GM19025 (cell line): ENCODE results near the gene IRF7.
"Not testable (repeated sequence)": the region's sequence is repeated elsewhere in the genome, so short reads cannot be mapped to it uniquely, and the experiment has no call there.

ENCODE experiments used
- ATAC-seq: cut with Tn5 transposase; IDR thresholded peaks from one replicate; pipeline ENCODE4 v1.9.1; 2021; ENCODE audit warnings: mild to moderate bottlenecking, low read depth, moderate library complexity; ENCODE audit not compliant: unreplicated experiment

IRF7 gene

DNA sequence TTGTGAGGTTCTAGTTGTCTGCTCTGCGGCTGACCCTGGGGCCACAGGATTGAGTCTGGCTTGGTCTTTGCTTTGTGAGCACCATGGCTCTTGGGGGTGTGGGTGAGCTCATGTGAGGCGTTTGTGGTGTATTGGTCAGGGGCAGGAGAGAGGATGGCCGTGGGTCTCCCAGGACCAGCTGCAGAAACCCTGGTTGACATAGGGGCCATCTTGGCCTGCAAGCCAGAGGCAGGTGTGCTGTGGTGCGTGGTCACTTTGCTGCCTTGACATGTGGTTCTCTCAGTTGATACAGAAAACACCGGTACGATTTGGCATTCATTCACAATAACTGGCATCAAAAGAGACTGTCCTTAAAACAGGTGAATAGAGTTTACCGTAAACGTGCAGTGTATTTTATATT lies 28.2 kb downstream of the IRF7 start:
- ATAC-seq: no peak

DNA sequence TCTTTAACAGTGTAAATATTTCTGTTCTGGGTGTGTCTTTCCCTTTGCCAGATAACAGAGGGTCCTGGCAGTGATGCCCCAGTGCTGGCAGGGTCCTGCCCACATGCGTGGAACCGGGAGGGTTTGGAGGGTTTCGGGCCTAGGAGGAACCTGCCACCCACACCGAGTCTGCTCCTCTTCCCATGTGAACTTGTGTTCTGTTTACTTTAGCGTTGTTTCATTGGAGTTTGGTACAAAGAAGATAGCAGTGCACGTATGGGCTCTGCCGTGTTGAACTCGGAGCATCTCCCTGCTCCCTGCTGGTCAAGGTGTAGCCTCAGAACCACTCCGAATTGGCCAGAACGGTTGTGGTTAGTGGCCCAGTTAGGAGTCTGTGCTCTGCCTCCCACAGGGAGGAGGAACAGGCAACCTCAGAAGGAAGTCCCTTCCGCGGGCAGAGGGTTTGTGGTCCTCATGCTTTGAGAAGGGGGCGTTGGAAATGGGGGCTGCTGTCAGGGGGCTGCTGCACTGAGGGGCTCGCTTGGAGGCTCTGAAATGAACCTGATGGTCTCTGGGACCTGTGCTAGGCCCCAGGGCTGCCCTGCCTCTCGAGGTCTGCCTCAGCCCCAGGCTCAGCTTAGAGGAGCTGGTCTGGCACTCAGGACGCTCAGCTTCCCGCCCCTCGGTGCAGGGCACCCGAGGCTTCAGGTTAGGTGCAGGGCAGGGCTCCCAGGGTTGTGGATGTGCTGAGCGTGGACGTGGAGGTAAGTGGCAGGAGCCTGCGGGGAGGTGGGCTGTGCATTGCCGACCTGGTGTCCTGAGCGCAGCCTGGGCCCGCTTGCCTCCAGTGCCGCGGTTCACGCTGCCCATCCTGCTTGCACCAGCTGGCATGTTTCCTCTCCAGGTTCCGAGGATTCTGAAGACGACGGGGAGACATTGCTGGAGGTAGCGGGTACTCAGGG lies 29.1 kb downstream of the IRF7 start:
- ATAC-seq: no peak

- ATAC-seq: no peak
Observed at GRCh38 chr11:584287-584686, 31.5 kb downstream of the IRF7 start.

DNA sequence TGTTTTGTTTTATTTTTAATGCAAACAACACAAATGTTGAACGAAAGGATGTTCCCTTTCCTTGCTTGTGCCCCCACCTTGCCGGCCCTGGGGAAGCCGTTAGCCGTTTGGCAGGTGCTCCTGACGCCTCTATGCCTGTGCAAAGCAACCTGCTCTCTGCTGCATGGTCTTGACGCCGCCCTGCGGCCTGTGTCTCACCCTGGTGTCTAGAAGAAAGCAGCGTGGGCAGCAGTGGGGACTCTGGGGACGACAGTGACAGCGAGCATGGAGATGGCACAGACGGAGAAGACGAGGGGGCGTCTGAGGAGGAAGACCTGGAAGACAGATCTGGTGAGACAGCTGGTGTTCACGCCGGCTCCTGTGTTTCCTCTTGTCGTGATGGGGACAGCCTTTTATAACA lies 34.0 kb downstream of the IRF7 start:
- ATAC-seq: no peak

DNA sequence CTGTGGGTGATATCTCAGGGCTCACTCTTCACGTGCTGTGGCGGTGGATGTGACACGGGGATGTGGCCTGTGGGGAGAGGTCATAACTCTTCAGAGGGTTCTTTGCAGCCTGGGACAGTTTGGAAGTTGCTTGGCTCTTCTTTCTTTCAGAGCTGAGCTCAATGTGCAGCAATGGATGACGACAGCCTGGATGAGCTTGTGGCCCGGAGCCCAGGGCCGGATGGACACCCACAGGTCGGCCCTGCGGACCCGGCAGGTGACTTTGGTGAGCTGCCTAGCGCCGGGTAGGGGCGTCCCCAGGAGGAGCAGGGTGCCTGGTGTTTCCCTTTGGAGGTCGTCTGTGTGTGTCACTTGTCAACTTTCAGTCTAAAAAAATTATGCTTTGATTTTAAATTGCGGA lies 34.4 kb downstream of the IRF7 start:
- ATAC-seq: no peak

DNA sequence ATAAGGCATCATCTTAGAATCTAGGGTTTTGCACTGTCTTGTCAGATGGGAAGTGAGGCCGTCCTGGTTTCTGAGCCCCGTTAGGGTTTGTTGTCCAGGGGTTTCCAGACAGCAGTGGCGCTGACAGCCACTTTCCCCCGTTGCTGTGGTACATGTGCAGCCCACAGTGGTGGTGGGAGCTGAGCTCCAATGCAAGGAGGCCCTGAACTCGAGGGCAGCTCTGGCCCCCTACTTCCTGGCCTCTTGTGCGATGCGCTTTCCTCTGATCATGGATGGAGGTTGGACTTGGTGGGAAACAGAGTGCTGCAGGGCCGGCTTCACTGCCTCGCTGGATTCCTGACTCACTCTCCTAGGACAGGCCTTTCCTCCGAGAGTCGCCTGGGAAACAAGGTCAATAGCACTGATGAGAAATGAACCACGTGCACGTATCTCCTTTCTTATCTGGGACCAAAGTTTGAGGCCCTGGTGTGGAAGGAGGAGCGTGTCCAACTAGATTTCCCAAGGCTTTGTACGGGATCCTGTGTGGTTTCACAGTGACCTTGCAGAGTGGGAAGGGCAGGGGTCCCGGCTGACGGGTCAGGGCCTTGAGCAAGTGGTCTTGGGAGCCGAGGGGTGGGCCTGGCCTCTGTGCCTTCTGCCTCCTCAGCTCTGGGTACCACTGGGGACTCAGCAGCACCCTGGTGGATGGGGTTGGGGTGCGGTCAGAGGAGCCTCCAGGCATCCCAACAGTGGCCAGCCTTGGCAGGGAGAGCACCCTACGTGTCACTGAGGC lies 35.7 kb downstream of the IRF7 start:
- ATAC-seq: no peak

- no peak for ATAC-seq
Observed at GRCh38 chr11:578276-579035, 37.3 kb downstream of the IRF7 start.

DNA sequence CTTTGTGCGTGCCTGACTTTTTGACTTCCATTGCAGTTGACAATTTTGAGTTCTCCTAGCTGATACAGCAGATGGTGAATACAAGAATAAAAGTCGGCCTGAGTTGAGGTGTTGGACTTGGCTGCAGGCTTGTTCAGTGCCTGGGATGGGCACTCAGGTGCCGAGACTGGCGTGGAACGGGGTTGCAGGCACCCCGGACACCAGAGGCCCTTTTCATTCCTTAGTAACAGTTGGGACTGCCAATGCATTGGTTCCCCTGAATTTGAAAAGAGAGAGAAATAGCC lies 38.2 kb downstream of the IRF7 start:
- no peak for ATAC-seq

- no peak for ATAC-seq
Observed at GRCh38 chr11:576811-577610, 38.7 kb downstream of the IRF7 start.

DNA sequence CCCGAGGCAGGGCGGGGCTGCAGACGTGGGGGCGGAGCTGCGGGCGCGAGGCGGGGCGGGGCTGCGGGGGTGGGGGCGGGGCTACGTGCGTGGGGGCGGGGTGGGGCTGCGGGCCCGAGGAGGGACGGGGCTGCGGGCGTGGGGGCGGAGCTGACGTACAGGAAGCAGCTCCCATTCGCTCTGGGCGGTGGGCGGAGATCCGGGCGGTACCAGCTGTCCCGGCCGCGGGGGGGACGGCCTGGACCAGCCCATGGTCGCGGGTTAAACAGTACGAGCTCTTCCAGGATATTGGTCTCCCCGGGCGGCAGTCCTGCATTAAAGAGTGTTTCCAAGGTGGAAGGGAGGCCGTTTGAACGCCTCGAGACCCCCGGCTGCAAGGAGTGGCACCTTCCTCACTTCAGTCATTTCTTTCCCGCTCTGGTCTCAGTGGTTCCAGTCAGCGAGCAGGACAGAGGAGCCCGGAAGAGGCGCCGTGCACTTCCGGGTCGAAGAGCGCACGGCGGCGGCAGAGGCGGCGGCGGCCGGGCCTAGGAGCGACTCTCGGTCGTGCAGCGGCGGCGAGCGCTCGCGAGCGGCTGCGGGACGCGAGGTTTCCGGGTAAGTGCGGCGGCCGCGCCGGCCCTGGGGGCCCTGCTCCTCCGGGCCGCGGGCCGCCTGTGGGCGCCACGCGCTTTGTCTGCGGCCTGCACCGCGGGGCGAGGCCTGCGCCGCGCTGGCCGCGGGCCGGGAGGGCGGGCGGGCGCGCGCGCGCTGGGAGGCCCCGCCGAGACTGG lies 39.6 kb downstream of the IRF7 start, which contains the start of gene PHRF1:
Gene PHRF1 (plus strand): TSS at position 475 of the 773 bp plus-strand sequence. CDS start 5,043 bp downstream, outside the sequence.
- peak; percentile 82 for ATAC-seq

DNA sequence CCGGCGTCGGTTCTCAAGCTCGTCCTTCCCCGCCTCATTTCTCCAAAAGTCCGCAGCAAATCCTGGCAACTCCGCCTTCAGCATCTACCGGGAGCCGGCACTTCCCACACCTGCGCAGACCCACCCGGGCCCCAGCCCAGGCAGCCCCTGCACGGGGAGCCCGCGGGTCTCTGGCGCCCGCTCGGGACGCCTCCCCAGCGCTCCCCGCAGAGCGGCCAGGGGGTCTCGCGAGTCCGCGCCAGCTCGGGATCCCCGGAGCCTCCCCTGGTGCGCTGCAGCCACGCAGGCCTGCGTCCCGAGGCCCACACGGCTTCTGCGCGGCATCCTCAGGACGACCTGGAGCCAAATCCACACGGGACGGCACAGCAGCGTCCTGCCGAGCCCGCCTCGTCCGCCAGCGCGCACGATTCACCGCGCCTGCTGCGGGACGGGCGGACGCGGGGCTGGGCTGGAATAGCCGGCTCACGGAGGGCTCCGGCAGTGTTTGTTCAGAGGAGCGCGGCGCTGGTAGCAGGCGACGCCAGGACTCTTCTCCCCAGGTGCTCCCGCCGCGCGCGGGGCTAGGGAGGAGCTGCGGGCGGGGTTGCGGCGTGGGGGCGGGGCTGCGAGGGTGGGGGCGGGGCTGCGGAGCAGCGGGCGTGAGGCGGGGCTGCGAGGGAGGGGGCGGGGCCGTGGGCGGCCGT lies 40.3 kb downstream of the IRF7 start:
- peak; percentile 27 for ATAC-seq

DNA sequence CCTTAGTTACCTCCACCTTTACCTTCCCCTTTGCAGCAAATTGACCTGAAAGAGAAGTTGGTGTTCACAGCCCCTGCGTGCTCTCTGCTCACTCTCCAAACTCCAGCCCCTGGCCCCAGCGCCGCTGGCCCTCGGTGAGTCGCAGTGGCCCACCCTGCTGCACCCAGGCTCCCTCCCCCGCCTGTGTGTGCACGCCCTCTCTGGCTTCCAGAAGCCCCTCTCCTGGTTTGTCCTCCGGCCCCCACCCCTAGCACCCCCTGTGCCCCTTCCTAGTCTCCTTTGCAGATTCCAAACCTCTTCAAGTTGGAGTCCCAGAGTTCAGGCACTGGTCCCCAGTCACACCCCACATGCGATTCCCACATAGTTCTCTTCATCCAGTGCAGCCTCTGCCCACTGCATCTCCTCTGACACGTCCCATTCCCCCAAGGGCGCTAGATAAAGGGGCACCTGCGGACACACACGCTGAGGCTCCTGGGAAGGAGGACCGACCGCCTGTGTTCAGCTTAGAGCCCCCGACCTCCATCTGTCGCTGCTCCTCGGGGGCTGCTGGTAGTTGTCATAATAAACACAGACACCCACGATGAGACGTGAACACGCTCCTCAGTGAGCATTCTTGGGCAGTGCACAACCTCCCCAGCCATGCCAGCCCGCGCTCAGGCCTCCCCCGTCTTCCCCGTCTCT lies 41.0 kb downstream of the IRF7 start:
- no peak for ATAC-seq

DNA sequence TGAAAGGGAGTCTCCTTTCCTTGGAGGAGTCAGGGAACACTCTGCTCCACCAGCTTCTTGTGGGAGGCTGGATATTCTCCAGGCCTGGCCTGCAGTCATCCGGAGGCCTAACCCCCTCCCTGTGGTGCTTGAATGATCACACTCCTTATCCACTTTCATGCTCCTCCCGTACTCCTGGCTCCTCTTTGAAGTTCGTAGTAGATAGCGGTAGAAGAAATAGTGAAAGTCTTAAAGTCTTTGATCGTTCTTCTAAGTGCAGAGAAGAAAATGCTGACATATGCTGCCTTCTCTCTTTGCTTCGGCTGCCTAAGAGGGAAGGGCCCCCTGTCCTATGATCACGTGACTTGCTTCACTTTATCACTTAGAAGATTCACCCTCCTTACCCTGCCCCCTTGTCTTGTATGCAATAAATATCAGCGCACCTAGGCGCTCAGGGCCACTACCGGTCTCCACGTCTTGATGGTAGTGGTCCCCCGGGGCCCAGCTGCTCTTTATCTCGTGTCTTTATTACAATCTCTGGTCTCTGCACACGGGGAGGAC lies 41.6 kb downstream of the IRF7 start:
- not testable (repeated sequence) for ATAC-seq

DNA sequence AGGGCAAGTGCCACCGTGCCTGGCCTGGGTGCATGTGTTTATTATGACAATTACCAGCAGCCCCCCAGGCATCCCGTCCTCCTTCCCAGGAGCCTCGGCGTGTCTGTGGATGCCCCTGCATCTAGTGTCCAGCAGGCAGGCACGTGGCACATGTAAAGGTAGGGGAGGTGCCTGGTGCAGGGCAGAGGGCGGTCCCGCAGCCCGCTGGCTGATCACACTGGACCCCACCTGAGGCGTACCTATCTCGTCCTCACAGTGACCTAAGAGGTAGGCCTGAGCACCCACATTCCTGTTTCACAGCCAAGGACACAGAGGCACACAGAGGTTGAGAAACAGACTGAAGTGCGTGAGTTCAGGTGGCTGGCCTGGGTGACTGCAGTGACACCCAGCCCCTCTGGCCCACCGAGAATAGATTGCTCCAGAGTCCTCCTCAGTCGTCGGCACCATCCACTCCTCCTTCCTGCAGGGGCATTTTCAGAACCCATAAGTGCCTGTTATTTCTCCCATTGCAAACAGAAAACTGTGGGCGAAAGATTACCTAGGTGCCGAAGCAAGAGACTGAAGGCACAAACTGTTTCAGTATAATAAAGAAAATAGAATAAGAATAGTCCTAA lies 42.5 kb downstream of the IRF7 start:
- ATAC-seq: no peak

DNA sequence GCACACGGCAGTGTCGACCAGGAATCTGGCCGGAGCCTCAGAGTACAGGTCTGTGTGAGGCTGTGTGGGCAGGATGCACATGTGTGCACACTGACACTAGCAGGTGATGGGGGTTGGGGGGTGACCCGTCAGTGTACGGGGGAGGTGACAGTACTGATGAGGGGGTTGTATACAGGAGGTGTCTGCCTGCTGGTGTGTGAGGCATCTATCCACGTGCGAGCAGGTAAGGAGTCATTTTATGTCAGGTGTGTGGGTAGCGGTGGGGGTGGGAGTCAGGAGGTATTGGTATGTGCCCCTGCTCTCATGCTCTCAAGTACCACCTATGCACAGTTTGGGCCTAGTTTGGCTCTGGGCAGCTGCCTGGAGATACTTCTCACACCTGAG lies 44.0 kb downstream of the IRF7 start:
- no peak for ATAC-seq

DNA sequence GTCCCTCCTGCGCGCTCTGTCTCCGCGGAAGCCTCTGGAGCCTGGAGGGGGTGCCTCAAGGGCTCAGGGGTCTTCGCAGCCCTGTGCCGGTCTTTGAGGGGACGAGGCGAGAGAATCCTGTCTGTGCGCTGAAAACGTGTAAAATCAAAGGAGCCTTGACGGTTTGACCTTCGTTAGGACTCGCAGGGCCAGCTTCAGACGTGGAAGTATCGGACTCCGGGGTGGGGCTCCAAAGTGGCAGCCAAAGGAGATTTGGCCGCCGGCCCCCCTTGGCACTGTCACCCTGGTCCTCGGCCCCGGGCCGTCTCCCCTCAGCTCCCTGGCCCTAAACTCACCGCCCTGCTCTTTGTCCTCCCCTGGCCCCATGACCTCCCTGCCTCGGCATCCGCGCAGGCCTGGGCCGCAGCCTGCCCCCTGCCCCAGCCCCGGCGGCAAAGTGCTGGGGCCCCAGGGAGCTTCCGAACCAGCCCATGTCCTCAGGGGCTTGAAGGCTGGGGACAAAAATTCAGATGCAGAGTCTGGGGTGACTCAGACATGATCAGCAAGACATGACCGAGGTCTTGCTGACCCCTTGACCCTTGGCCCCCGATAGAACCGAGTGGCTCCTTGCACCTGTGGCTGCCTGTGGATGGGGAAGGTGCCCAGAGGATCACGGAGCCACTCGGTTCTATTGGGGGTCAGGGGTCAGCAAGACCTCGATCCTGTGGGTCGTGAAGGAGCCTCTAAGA lies 46.4 kb downstream of the IRF7 start:
- ATAC-seq: no peak
